NCI-H2081 treated with DMSO at 0.1 percent for 48 hours (cell line): ENCODE results near the gene RASSF3.

Experiments
- DNase-seq: peaks from one replicate; lab custom pipeline; 2025; lab: John Stamatoyannopoulos, UW

The RASSF3 gene

DNA sequence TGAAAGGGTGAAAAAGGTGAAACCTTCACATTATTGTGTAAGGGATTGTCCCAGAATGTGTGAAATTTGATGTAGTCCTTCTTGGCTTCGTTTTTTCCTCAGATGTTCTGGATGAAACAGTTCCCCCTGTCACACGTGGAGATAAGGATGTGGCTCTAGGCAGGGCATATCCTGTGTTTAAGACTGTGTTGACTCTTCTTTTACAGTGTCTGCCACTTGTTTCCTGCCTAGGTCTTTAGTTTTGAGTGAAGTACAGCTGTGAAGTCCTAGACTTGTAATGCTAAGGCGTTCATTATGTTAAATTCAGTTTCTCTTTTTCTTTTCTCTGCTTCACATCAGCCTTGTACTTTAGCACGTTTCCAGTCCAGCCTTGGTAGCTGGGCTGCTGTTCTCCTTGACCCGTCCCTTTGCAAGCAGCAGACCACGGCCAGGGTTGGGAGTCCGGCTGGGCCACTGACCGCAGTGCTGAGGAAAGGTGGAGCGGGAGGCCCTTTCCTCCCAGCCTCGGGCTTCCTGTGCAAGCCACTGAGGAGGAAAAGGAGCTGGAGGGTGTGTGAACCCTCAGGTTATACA is 59.1 kb downstream of the RASSF3 start:
- no peak for DNase-seq

GRCh38 chr12:64670019-64670418 is 59.7 kb downstream of the RASSF3 start:
- DNase-seq, result no peak

DNA sequence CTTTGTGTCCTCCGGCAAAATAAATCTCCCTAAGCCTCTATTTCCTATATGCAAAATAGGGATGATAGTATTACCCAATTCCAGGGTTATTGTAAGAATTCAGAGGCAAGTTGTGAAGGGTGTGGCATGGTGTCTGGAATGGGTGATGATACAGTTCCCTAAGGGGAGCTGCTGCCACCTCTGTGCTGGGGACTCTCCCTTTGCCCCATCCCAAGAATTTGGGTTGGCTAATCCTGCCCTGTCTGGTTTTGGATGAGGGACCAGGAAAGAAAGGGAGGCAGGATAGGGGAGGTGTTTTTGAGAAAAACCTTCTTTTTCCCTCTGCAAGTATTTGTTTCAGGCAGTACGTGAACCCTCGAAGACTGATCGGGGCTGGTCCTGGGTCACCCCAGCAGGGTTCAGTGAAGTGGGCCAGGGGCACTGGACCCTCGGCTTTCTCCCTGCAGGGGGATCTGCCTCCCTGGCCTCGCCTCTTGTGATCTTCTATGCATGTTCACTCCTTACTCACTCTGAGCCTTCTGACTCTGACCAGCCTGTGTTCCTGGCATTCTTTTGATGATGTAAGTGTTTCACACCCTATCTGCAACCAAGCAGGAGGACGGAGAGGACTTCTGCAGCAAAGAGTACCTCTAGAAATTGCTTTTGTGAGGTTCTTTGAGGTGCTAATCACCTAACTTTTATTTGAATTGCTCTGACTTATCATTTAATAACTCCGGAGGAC is 60.8 kb downstream of the RASSF3 start:
- DNase-seq, result no peak

- no peak for DNase-seq
These were observed 61.4 kb downstream of the RASSF3 start for GRCh38 chr12:64671681-64672080.

DNA sequence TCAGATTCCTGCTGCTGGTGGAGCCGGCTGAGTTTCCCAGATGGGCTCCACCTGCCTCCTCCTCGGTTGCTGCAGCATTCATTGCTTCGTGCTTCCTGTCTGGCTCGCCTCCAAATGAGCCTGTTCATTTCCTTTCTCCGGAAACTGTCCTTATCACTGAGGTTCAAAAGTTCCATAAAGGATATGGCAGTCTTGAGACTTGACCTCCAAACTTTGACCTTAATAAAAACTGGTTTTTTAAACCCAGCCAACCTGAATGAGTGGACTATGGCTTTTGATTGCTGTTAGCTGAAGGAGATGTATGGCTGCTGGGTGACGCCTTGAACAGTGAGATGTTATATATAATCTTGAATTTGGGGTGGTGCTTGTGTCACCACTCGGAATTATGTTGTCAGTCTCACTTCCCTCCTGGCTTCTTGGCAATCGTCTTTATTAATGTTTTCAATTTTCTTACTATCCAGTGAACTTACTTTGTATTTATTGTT is 62.7 kb downstream of the RASSF3 start:
- peak; percentile 41 for DNase-seq

GRCh38 chr12:64673490-64674169 is 63.3 kb downstream of the RASSF3 start:
- DNase-seq, result peak; percentile 81

- no peak for DNase-seq
These were observed 64.2 kb downstream of the RASSF3 start for GRCh38 chr12:64674367-64674922.

GRCh38 chr12:64675795-64676194 is 65.5 kb downstream of the RASSF3 start:
- DNase-seq, result no peak

DNA sequence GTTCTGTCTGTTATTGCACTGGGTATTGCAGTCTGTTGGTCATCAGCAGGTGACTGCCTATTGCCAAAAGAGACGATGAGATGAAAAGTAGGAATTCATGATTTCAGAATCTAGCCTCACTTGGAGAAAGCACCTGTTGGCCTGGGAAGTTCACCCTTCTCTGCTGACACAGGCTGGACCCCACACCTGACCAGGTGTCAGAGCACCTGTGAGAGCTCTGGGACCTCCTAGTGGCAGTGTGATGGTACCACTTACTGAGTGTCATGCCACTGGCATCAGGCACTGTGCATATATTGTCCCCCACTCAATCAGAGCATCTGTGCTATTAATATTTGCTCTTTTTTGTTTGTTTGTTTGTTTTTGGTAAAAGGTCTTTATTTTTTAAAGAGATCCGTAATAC is 68.0 kb downstream of the RASSF3 start:
- DNase-seq, result no peak

DNA sequence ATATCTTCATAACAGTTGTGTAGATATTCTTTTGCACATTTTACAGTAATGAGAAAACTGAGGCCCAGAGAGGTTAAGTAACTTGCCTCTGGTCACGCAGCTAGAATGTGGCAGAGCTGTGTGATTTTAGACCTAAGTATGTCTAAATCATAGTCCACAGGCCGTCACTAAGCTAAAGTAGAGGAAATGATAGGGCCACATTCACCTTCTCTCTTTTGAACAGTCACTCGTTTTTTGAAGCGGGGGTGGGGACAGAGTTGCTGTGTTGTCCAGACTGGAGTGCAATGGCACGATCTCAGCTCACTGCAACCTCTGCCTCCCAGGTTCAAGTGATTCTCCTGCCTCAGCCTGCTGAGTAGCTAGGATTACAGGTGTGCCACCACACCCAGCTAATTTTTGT is 68.5 kb downstream of the RASSF3 start:
- no peak for DNase-seq

GRCh38 chr12:64679487-64680001 is 69.2 kb downstream of the RASSF3 start:
- peak; percentile 76 for DNase-seq

- DNase-seq, result no peak
These were observed 69.9 kb downstream of the RASSF3 start for GRCh38 chr12:64680235-64680634.

DNA sequence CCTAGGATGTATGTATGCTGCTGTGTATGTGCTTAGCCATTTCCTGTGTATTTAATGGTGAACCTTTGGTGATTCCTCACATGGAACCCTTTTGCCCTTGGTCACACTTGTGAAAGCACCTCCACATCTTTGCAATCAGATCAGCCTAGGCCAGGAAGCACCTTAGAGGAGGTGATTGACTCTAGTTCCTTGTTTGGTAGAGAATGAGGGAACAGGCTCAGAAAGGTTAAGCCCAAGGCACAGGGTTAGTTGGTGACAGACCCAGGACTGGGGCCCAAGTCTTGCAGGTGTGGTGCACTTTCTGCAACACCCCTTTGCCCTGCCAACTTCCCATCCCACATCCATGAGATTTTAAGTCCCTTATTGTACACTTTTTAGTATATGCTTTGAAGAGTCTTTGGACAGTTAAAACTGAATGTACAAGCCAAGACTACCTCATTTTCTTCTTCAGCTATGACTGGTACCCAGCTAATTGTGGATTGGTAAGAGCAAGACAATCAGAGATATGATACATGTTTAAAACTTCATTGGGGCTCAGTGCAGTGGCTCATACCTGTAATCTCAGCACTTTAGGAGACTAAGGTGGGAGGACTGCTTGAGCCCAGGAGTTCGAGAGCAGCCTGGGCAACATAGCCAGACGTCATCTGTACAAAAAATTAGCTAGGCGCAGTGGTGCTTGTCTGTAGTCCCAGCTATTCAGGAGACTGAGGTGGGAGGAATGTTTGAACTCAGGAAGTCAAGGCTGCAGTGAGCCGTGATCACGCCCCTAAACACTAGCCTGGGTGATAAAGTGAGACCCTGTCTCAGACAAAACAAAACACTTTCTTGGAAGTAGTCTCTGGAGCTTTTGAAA is 71.1 kb downstream of the RASSF3 start:
- no peak for DNase-seq

- DNase-seq, result peak; percentile 72
These were observed 72.4 kb downstream of the RASSF3 start for GRCh38 chr12:64682572-64683277.

GRCh38 chr12:64683816-64684543 is 73.7 kb downstream of the RASSF3 start:
- no peak for DNase-seq

- DNase-seq, result no peak
These were observed 74.8 kb downstream of the RASSF3 start for GRCh38 chr12:64685050-64685449.

DNA sequence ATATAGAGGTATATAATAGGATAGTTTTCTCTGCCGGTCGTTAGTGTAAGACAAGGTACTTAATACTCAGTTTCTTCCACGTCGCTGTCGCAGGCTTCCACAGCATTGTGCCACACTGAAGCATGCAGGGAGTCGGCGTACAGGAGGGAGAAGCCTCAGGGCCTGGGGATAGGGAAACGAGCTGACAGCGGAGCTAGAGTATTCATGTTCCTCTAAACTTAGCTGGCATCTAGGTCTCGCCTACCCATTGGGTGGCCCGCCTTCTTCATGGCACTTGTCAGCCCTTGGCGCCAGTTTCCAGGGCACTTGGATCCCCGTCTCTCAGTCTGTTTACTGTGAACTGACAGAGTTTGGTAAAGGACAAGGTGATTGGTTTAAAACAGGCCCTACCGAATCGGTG is 75.3 kb downstream of the RASSF3 start:
- no peak for DNase-seq

GRCh38 chr12:64687816-64688215 is 77.5 kb downstream of the RASSF3 start:
- DNase-seq, result no peak

GRCh38 chr12:64688219-64688618 is 77.9 kb downstream of the RASSF3 start:
- no peak for DNase-seq

GRCh38 chr12:64688715-64689114 is 78.4 kb downstream of the RASSF3 start:
- DNase-seq, result no peak
